NCI-H345 treated with DMSO at 0.1 percent for 48 hours (cell line): ENCODE data around the gene SNAP47.

Source experiments
- DNase-seq: peaks from one replicate; lab custom pipeline; 2025; ENCODE audit not compliant: unreplicated experiment; lab: John Stamatoyannopoulos, UW

The SNAP47 gene

GRCh38 chr1:227781314-227781930 is 46.2 kb downstream of the SNAP47 start:
- no peak for DNase-seq

GRCh38 chr1:227782226-227782625 is 47.0 kb downstream of the SNAP47 start:
- no peak for DNase-seq

GRCh38 chr1:227785094-227785804 is 50.0 kb downstream of the SNAP47 start:
- DNase-seq: no peak

- DNase-seq: no peak
These were observed 50.8 kb downstream of the SNAP47 start for GRCh38 chr1:227785805-227786671.

GRCh38 chr1:227786673-227787512 is 51.7 kb downstream of the SNAP47 start:
- DNase-seq: no peak

- DNase-seq: peak; percentile 89
These were observed 52.5 kb downstream of the SNAP47 start for GRCh38 chr1:227787513-227788270.

- DNase-seq: peak; percentile 87
These were observed 53.2 kb downstream of the SNAP47 start for GRCh38 chr1:227788271-227789083.

- no peak for DNase-seq
These were observed 54.1 kb downstream of the SNAP47 start for GRCh38 chr1:227789084-227790033.

GRCh38 chr1:227790034-227790400 is 54.8 kb downstream of the SNAP47 start:
- no peak for DNase-seq

GRCh38 chr1:227790868-227791267 is 55.6 kb downstream of the SNAP47 start:
- no peak for DNase-seq

GRCh38 chr1:227791425-227792143 is 56.3 kb downstream of the SNAP47 start:
- DNase-seq: no peak

GRCh38 chr1:227792216-227793078 is 57.2 kb downstream of the SNAP47 start:
- DNase-seq: no peak

GRCh38 chr1:227793079-227793947 is 58.1 kb downstream of the SNAP47 start:
- no peak for DNase-seq

GRCh38 chr1:227793948-227794816 is 58.9 kb downstream of the SNAP47 start:
- DNase-seq: no peak

GRCh38 chr1:227794817-227795192 is 59.6 kb downstream of the SNAP47 start:
- DNase-seq: no peak
